Breast epithelium (tissue), 3 donors: Measurements from ENCODE around the gene CT45A9.

ENCODE experiments used
- CTCF ChIP-seq, 3 donors: fragments of 450-650 bp; IDR thresholded peaks; one replicate each; pipeline ENCODE4 v1.5.1; 2016 to 2017; ENCODE audit warnings: antibody characterized with exemption in 3 of 3, mild to moderate bottlenecking in 3 of 3, moderate library complexity in 3 of 3
- POLR2A ChIP-seq: fragments of 450-650 bp; IDR thresholded peaks from one replicate; pipeline ENCODE4 v1.6.1; 2016; ENCODE audit warnings: antibody characterized with exemption, mild to moderate bottlenecking, moderate library complexity

- TF ChIP-seq CTCF (IDR thresholded peaks at IDR 0.05), result no peak
- no peak for TF ChIP-seq POLR2A
Measured at GRCh38 chrX:135910251-135910650, 38.6 kb upstream of the CT45A9 start.
